IMR-90 (cell line): ENCODE data around the gene RAP1A. TPM values are rescaled to one million over a fixed set of nuclear protein-coding genes. Genes with fewer than 3 reads are reported as not detected.

Source experiments
- ATAC-seq: fragments of 200-7000 bp; cut with Tn5 transposase; 2 replicates; pipeline ENCODE4 v1.9.1; 2020; ENCODE audit warnings: low read depth, mild to moderate bottlenecking, moderate library complexity
- BruUV-seq: library from RNA; stranded (reverse); fragments of 400-500 nt; replicated peaks from 2 replicates; lab custom pipeline; 2021; lab: Mats Ljungman, UMichigan
- CTCF ChIA-PET: fragments of 300-600 bp; formaldehyde crosslinking; extraction: SDS; loops from one replicate; lab custom pipeline; 2021; ENCODE audit warnings: antibody characterized with exemption; lab: Yijun Ruan, JAX
- POLR2A ChIA-PET: fragments of 300-600 bp; sonication (Branson Sonifier 250); formaldehyde crosslinking; loops from one replicate; lab custom pipeline; 2022; ENCODE audit warnings: antibody characterized with exemption; ENCODE audit not compliant: unreplicated experiment; lab: Charles Lee
- DNase-seq: peaks from one replicate; pipeline ENCODE4 v3.0.0; 2013
- H2AFZ ChIP-seq: replicated peaks from 2 replicates; pipeline ENCODE3; 2013; ENCODE audit warnings: low read length, mild to moderate bottlenecking; ENCODE audit not compliant: poor library complexity
- H2AK5ac ChIP-seq: 2 replicates; pipeline ENCODE4 v1.6.1; 2013; ENCODE audit warnings: low read depth, low read length, inconsistent platforms
- H2AK9ac ChIP-seq: replicated peaks from 2 replicates; pipeline ENCODE3; 2013; ENCODE audit warnings: mild to moderate bottlenecking, low read depth, low read length, moderate library complexity; ENCODE audit not compliant: poor library complexity
- H2BK120ac ChIP-seq: 2 replicates; pipeline ENCODE4 v1.6.1; 2013; ENCODE audit warnings: low read depth, low read length, inconsistent platforms
- H2BK15ac ChIP-seq: 3 replicates; pipeline ENCODE4 v1.6.1; 2013; ENCODE audit warnings: low read depth, low read length, inconsistent platforms
- H2BK20ac ChIP-seq: 2 replicates; pipeline ENCODE4 v1.6.1; 2013; ENCODE audit warnings: low read depth, mild to moderate bottlenecking, inconsistent platforms, low read length, moderate library complexity
- H2BK5ac ChIP-seq: 2 replicates; pipeline ENCODE4 v1.6.1; 2013; ENCODE audit warnings: mild to moderate bottlenecking, low read depth, low read length, inconsistent platforms; ENCODE audit not compliant: poor library complexity, severe bottlenecking
- H3K14ac ChIP-seq: replicated peaks from 2 replicates; pipeline ENCODE4 v1.6.1; 2013; ENCODE audit warnings: low read depth, low read length, inconsistent platforms
- H3K18ac ChIP-seq: 2 replicates; pipeline ENCODE4 v1.6.1; 2013; ENCODE audit warnings: low read depth, low read length, control low read depth
- H3K23ac ChIP-seq: 2 replicates; pipeline ENCODE4 v1.6.1; 2013; ENCODE audit warnings: low read depth, low read length, inconsistent platforms
- H3K27ac ChIP-seq: 2 replicates; pipeline ENCODE4 v1.5.1; 2013; ENCODE audit warnings: mild to moderate bottlenecking, control low read depth, low read length; ENCODE audit not compliant: insufficient read depth
- H3K27me3 ChIP-seq: 2 replicates; pipeline ENCODE4 v1.6.1; 2013; ENCODE audit warnings: low read length; ENCODE audit not compliant: control insufficient read depth, insufficient read depth
- H3K36me3 ChIP-seq: 2 replicates; pipeline ENCODE4 v1.6.1; 2013; ENCODE audit warnings: low read length, mixed read lengths; ENCODE audit not compliant: control insufficient read depth, insufficient read depth
- H3K4ac ChIP-seq: 2 replicates; pipeline ENCODE4 v1.6.1; 2013; ENCODE audit warnings: low read depth, low read length, inconsistent platforms
- H3K4me1 ChIP-seq: 2 replicates; pipeline ENCODE4 v1.6.1; 2013; ENCODE audit warnings: low read length, mixed read lengths; ENCODE audit not compliant: control insufficient read depth, insufficient read depth
- H3K4me2 ChIP-seq: 2 replicates; pipeline ENCODE4 v1.6.1; 2013; ENCODE audit warnings: low read depth, mild to moderate bottlenecking, control low read depth, low read length, moderate library complexity
- H3K4me3 ChIP-seq: 2 replicates; pipeline ENCODE4 v1.5.1; 2013; ENCODE audit warnings: low read depth, mild to moderate bottlenecking, control low read depth, low read length, moderate library complexity; ENCODE audit not compliant: insufficient read depth
- H3K56ac ChIP-seq: 2 replicates; pipeline ENCODE4 v1.6.1; 2013; ENCODE audit warnings: low read length, inconsistent platforms; ENCODE audit not compliant: insufficient read depth; ENCODE audit errors: extremely low read depth
- H3K79me1 ChIP-seq, 2 experiments: 2 replicates each; pipeline ENCODE4 v1.6.1; 2013; ENCODE audit warnings: low read length in 2 of 2, inconsistent platforms in 1 of 2, low read depth in 1 of 2
- H3K9ac ChIP-seq: 2 replicates; pipeline ENCODE4 v1.6.1; 2013; ENCODE audit warnings: low read depth, low read length, control low read depth
- H3K9me1 ChIP-seq: 2 replicates; pipeline ENCODE4 v1.6.1; 2013; ENCODE audit warnings: low read length, inconsistent platforms; ENCODE audit not compliant: insufficient read depth
- H3K9me3 ChIP-seq: 2 replicates; pipeline ENCODE4 v1.6.1; 2013; ENCODE audit warnings: low read length; ENCODE audit not compliant: control insufficient read depth, insufficient read depth
- H4K20me1 ChIP-seq: 2 replicates; pipeline ENCODE4 v1.6.1; 2013; ENCODE audit warnings: low read length, inconsistent platforms; ENCODE audit not compliant: insufficient read depth
- H4K5ac ChIP-seq: 2 replicates; pipeline ENCODE4 v1.6.1; 2013; ENCODE audit warnings: mild to moderate bottlenecking, low read depth, low read length, control low read depth
- H4K8ac ChIP-seq, 2 experiments: 2 replicates each; pipeline ENCODE4 v1.6.1; 2013; ENCODE audit warnings: low read depth in 2 of 2, low read length in 2 of 2, control low read depth in 1 of 2, inconsistent platforms in 1 of 2
- H4K91ac ChIP-seq: 2 replicates; pipeline ENCODE4 v1.6.1; 2013; ENCODE audit warnings: low read depth, low read length, inconsistent platforms; ENCODE audit not compliant: insufficient read depth
- BHLHE40 ChIP-seq: fragments of 150-350 bp; IDR thresholded peaks from 2 replicates; pipeline ENCODE4 v1.6.1; 2016; ENCODE audit warnings: mild to moderate bottlenecking, low read depth, low read length
- CHD1 ChIP-seq: IDR thresholded peaks from 2 replicates; pipeline ENCODE4 v1.6.1; 2012; ENCODE audit warnings: low read depth, low read length, improper control_type of control experiment
- CTCF ChIP-seq: conservative IDR thresholded peaks from 2 replicates; pipeline ENCODE4 v1.5.1; 2012; ENCODE audit warnings: mild to moderate bottlenecking, low read depth, low read length, improper control_type of control experiment
- MAZ ChIP-seq: IDR thresholded peaks from 2 replicates; pipeline ENCODE4 v1.6.1; 2012; ENCODE audit warnings: low read depth, mild to moderate bottlenecking, low read length, improper control_type of control experiment, moderate library complexity, borderline replicate concordance
- MXI1 ChIP-seq: IDR thresholded peaks from 2 replicates; pipeline ENCODE4 v1.6.1; 2012; ENCODE audit warnings: low read depth, mild to moderate bottlenecking, low read length, moderate library complexity, borderline replicate concordance
- POLR2A ChIP-seq: IDR thresholded peaks from 2 replicates; pipeline ENCODE4 v1.6.1; 2012; ENCODE audit warnings: mild to moderate bottlenecking, low read depth, low read length
- RAD21 ChIP-seq: IDR thresholded peaks from 2 replicates; pipeline ENCODE4 v1.6.1; 2012; ENCODE audit warnings: low read length, improper control_type of control experiment
- RCOR1 ChIP-seq: IDR thresholded peaks from 2 replicates; pipeline ENCODE4 v1.6.1; 2012; ENCODE audit warnings: mild to moderate bottlenecking, low read length, improper control_type of control experiment; ENCODE audit not compliant: insufficient replicate concordance
- RFX5 ChIP-seq: IDR thresholded peaks from 2 replicates; pipeline ENCODE4 v1.8.0; 2012; ENCODE audit warnings: low read depth, mild to moderate bottlenecking, low read length, moderate library complexity
- SMC3 ChIP-seq: fragments of 150-350 bp; IDR thresholded peaks from 2 replicates; pipeline ENCODE4 v1.6.1; 2016; ENCODE audit warnings: low read depth, mild to moderate bottlenecking, antibody characterized with exemption, low read length, moderate library complexity
- WGBS, 2 experiments: methylation state at CpG; one replicate each; pipeline versions ENCODE4 v1.1.5 to v1.1.7; 2013; ENCODE audit warnings: missing lambda C conversion rate in 2 of 2; ENCODE audit not compliant: insufficient read length in 1 of 2; ENCODE audit errors: extremely low coverage in 2 of 2; 5-methylcytosine and 5-hydroxymethylcytosine counted together
- dilution Hi-C: fragments of 300-500 bp; cut with HindIII; formaldehyde crosslinking; loops from one replicate; pipeline ENCODE4 v1.14.3; 2018; ENCODE audit warnings: low sequenced_read_pairs; ENCODE audit not compliant: unreplicated experiment
- in situ Hi-C: fragments of 300-500 bp; cut with MboI; formaldehyde crosslinking; loops from 3 replicates; pipeline ENCODE4 v1.14.3; 2019; ENCODE audit warnings: low sequenced_read_pairs, inconsistent platforms, mixed read lengths
- intact Hi-C: fragments of 100-400 bp; cut with micrococcal nuclease; formaldehyde crosslinking; loops from 2 replicates; pipeline ENCODE4 v1.10.0; 2022
- polyA plus RNA-seq, 3 experiments: library from polyadenylated mRNA; depleted of rRNA; stranded (reverse); fragments of >200 nt; gene quantifications; 2 replicates each; pipeline ENCODE4 v1.2.3, GENCODE V29; 2012; ENCODE audit warnings: low replicate concordance in 1 of 3
- total RNA-seq: library from RNA; depleted of rRNA; stranded (reverse); fragments of >200 nt; gene quantifications from 2 replicates; pipeline ENCODE4 v1.2.3, GENCODE V29; 2012
- TF ChIP-seq, protein P1 (sequence below): fragments of 150-350 bp; IDR thresholded peaks from 2 replicates; pipeline ENCODE4 v1.6.1; 2016; ENCODE audit warnings: low read depth, mild to moderate bottlenecking, low read length, moderate library complexity, borderline replicate concordance
- TF ChIP-seq, protein P2 (sequence below): fragments of 150-350 bp; IDR thresholded peaks from 2 replicates; pipeline ENCODE4 v1.6.1; 2017; ENCODE audit warnings: mild to moderate bottlenecking, antibody characterized with exemption, low read length, low read depth

The RAP1A gene
- total and polyA plus RNA-seq, 2 of the 4 experiments (the other 2 are of a cell fraction): 18.1 to 43.6 TPM

DNA sequence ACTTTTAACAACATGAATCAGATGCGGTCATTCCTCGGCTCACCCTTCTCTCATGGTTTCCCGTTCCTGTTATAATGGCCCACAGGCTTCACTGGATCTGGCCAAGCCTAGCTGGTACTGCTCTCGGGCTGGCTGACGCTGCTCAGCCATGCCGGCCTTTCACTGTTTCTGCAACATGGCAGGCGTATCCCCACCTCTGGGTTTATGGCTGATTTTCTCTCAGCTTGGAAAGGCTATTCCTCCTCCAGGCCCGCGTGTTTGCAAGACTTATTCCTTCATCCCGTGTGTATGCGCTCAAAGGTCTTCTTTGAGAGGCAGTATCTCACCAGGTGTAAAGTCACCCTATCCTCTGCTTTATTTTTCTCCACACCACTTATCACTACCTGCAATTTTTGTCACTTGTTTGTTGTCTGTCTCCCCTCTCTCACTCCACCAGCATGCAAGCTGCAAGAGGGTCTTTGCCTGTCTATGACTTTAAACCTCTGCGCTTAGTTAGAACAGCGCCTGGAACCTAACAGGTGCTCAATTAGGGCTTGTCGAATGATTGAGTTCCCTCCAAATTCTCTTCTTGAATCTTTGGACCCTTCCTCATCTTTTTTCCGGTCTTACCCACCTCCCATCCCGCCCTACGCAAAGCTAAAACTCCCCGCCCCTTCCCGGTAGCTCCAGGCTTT lies 491 bp upstream of the RAP1A start:
- Histone ChIP-seq H2BK120ac (peak overlapping the region; percentile 93), H3K27ac (peak overlapping the region; percentile 61), H3K4ac (peak overlapping the region; percentile 97), H2BK20ac (peak overlapping the region; percentile 58), H4K5ac (peak overlapping the region; percentile 97), H3K9me1 (peaks cover 10% of the 10 kb centered on the region; the same call in 1 of the 2 replicates), H3K23ac (peak overlapping the region; percentile 94), H3K27me3 (no peaks in the 10 kb centered on the region), H2AK5ac (peak overlapping the region; percentile 5; the same call in 1 of the 2 replicates), H3K36me3 (no peaks in the 10 kb centered on the region), H4K20me1 (peaks cover 30% of the 10 kb centered on the region; the same call in 1 of the 2 replicates), H3K14ac (peak overlapping the region; percentile 96), H3K4me2 (peak overlapping the region; percentile 93), H2AFZ (peak overlapping the region; percentile 93), H2BK5ac (peak overlapping the region; percentile 86), H2AK9ac (no peak overlapping the region), H3K4me3 (peak overlapping the region; percentile 48), H2BK15ac (peak overlapping the region; percentile 76; the same call in 1 of the 3 replicates), H3K79me1 (peaks cover 5 to 37% of the 10 kb centered on the region in 2 experiments), H4K91ac (peak overlapping the region; percentile 93), H3K18ac (peak overlapping the region; percentile 86), H4K8ac (peak overlapping the region; percentile 85 to 93), H3K9ac (peak overlapping the region; percentile 72), H3K9me3 (no peaks in the 10 kb centered on the region), H3K4me1 (peaks cover 7% of the 10 kb centered on the region; the same call in 1 of the 2 replicates), H3K56ac (peak overlapping the region; percentile 44; the same call in 1 of the 2 replicates)
- BruUV-seq: no TSS peak
- intact Hi-C loops (no loop called here), dilution Hi-C loops (no loop called here), in situ Hi-C loops (no loop called here)
- WGBS, 2 experiments: 69% methylated on average over 11 of the region's 19 CpGs; no CpG with 5 or more reads in 1 of the 2 experiments
- TF ChIP-seq MAZ (no peak), CTCF (no peak), RAD21 (no peak), RFX5 (no peak), MXI1 (no peak), BHLHE40 (no peak), SMC3 (no peak), CHD1 (no peak), RCOR1 (no peak), POLR2A (no peak)
- TF ChIP-seq, protein P1, sequence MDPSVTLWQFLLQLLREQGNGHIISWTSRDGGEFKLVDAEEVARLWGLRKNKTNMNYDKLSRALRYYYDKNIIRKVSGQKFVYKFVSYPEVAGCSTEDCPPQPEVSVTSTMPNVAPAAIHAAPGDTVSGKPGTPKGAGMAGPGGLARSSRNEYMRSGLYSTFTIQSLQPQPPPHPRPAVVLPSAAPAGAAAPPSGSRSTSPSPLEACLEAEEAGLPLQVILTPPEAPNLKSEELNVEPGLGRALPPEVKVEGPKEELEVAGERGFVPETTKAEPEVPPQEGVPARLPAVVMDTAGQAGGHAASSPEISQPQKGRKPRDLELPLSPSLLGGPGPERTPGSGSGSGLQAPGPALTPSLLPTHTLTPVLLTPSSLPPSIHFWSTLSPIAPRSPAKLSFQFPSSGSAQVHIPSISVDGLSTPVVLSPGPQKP: no peak
- TF ChIP-seq, protein P2, sequence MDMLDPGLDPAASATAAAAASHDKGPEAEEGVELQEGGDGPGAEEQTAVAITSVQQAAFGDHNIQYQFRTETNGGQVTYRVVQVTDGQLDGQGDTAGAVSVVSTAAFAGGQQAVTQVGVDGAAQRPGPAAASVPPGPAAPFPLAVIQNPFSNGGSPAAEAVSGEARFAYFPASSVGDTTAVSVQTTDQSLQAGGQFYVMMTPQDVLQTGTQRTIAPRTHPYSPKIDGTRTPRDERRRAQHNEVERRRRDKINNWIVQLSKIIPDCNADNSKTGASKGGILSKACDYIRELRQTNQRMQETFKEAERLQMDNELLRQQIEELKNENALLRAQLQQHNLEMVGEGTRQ: no peak
- CTCF ChIA-PET: interaction anchor here (0.8 kb wide), 1 partner anchor 111 kb away, joined by 3 read pairs; no protein-coding TSS in a partner anchor
- POLR2A ChIA-PET: interaction anchor here (0.6 to 1.4 kb wide), 4 partner anchors 26 to 171 kb away, joined by 7 to 16 read pairs (median 12); no protein-coding TSS in a partner anchor
- no peak for ATAC-seq
- no peak for DNase-seq
